ENCODE results near the gene KLK5.
"Not testable (repeated sequence)": the region's sequence is repeated elsewhere in the genome, so short reads cannot be mapped to it uniquely, and the experiment has no call there.

Gene KLK5

GRCh38 chr19:50977626-50978025, 24.8 kb upstream of the KLK5 start:
- no peaks in the 10 kb centered on the region for H3K9me3 Mint-ChIP-seq
- DNase-seq (ENCODE audit: low spot score in 2 of 2) (no peak), ATAC-seq (no peak)
- H3K36me3 Mint-ChIP-seq = no peaks in the 10 kb centered on the region
- no peaks in the 10 kb centered on the region for H3K4me1 Mint-ChIP-seq
- H3K4me3 Mint-ChIP-seq = no peak overlapping the region
- H3K27ac Mint-ChIP-seq = no peak overlapping the region

DNA sequence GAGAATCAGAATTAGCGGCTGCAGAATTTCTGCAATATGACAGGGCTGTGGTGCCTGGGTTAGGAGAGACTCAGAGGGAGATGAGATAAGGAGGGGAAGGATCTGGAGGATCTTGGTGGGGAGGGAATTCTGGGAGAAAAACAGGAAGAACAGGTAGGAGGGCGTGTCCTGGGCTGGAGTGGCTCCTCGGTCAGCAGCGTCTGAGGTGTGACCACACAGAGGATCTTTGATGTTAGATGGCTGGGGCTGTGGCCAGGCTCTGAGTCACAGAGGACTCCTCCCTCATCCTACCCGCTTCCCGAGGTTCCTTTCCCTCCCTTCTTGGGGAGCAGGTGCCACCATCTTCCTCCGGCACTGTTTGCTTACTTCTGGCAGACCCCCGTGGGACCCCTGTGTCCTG, 22.9 kb upstream of the KLK5 start:
- Mint-ChIP-seq H3K9me3 (no peaks in the 10 kb centered on the region), H3K4me1 (no peaks in the 10 kb centered on the region), H3K36me3 (no peaks in the 10 kb centered on the region), H3K4me3 (no peak overlapping the region), H3K27ac (no peak overlapping the region)
- ATAC-seq (no peak), DNase-seq (ENCODE audit: low spot score in 2 of 2) (no peak)

GRCh38 chr19:50974702-50975556, 22.1 kb upstream of the KLK5 start:
- ATAC-seq = no peak
- Mint-ChIP-seq H3K27ac (no peak overlapping the region), H3K36me3 (no peaks in the 10 kb centered on the region), H3K9me3 (no peaks in the 10 kb centered on the region), H3K4me1 (no peaks in the 10 kb centered on the region), H3K4me3 (no peak overlapping the region)
- DNase-seq (ENCODE audit: low spot score in 2 of 2) = no peak

- Mint-ChIP-seq H3K27ac (no peak overlapping the region), H3K9me3 (no peaks in the 10 kb centered on the region), H3K36me3 (no peaks in the 10 kb centered on the region), H3K4me1 (no peaks in the 10 kb centered on the region), H3K4me3 (no peak overlapping the region)
- no peak for ATAC-seq
- no peak for DNase-seq (ENCODE audit: low spot score in 2 of 2)
Measured at GRCh38 chr19:50972795-50973376, 20.0 kb upstream of the KLK5 start.

GRCh38 chr19:50969810-50970209, 17.0 kb upstream of the KLK5 start:
- H3K4me3 Mint-ChIP-seq; H3K4me1 Mint-ChIP-seq; ATAC-seq; H3K9me3 Mint-ChIP-seq; DNase-seq (ENCODE audit: low spot score in 2 of 2); H3K36me3 Mint-ChIP-seq; H3K27ac Mint-ChIP-seq: not testable (repeated sequence)

GRCh38 chr19:50969413-50969760, 16.5 kb upstream of the KLK5 start, which contains the start of gene KLK6:
KLK6 (minus strand) TSS chr19:50969591; CDS start chr19:50968104, 1,487 bp downstream.
- H3K4me1 Mint-ChIP-seq = no peaks in the 10 kb centered on the region
- H3K27ac Mint-ChIP-seq = no peak within 1 kb of the TSS
- DNase-seq (ENCODE audit: low spot score in 2 of 2) = no peak

GRCh38 chr19:50968716-50969412, 16.0 kb upstream of the KLK5 start:
- DNase-seq (ENCODE audit: low spot score in 2 of 2) (no peak), ATAC-seq (no peak)
- no peak overlapping the region for H3K27ac Mint-ChIP-seq
- no peaks in the 10 kb centered on the region for H3K4me1 Mint-ChIP-seq
- H3K9me3 Mint-ChIP-seq = no peaks in the 10 kb centered on the region
- H3K36me3 Mint-ChIP-seq = no peaks in the 10 kb centered on the region
- no peak overlapping the region for H3K4me3 Mint-ChIP-seq

More at GRCh38 chr19:50969413-50969760, 16.5 kb upstream of the KLK5 start, which contains the start of gene KLK6:
- no peaks in the 10 kb centered on the region for H3K36me3 Mint-ChIP-seq
- H3K4me3 Mint-ChIP-seq = no peak within 1 kb of the TSS
- no peak for ATAC-seq
- no peaks in the 10 kb centered on the region for H3K9me3 Mint-ChIP-seq

DNA sequence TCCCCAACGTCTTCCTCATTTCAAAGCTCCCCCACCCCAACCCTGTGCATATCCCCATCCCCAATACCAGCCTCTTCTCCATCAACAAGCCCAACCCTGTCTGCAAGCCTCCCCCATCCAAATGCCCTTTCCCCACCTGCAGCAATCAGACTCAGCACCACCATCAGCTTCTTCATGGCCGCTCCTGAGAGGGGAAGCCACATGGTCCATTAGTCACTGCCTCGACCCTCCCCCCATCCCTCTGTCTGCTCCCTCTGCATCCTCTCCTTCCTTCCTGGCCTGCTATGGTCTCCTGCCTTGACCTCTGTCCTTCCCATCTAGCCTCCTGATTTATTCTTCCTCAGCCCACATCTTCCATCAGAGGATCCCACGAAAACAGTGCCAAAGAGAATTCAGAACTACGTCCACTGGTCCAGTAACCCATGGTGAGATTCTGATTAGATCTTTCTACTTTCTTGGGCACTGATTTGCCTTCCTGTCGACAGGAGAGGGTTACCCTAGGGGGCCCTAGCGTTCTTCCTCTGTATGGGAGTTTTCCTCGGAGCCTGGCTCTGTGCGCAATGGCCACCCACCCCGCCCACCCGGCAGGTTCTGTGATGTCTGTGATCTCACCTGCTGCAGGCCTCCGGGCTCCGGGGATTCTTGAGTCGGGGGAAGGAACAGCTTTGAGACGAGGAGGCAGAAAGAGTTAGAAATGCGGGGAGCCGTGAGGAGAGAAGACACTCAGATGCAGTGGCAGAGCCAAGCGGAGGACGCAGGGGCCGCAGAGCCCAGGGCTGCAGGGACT, 15.3 kb upstream of the KLK5 start:
- H3K36me3 Mint-ChIP-seq = no peaks in the 10 kb centered on the region

DNA sequence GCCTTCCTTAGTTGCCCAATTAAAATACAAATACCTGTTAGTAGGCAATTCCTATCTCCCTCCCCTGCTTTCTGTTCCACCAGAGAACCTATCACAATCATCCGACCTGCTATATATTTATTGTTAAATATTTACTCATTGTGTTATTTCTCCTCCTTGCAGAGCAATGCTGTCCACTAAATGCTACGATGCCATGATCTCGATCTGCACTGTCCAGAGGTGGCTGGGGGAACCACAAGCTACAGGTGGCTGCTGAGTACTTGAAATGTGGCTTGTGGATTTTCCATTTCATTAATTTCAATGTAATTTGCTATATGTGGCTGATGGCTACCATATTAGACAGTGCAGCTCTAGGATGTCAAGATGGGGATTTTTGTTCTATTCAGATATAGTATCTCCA, 11.4 kb upstream of the KLK5 start:
- H3K36me3 Mint-ChIP-seq = no peaks in the 10 kb centered on the region
- no peaks in the 10 kb centered on the region for H3K4me1 Mint-ChIP-seq

More for the DNA sequence above, 15.3 kb upstream of the KLK5 start:
- no peaks in the 10 kb centered on the region for H3K9me3 Mint-ChIP-seq
- H3K4me1 Mint-ChIP-seq = no peaks in the 10 kb centered on the region
- DNase-seq (ENCODE audit: low spot score in 2 of 2) (no peak), ATAC-seq (no peak)
- no peak overlapping the region for H3K4me3 Mint-ChIP-seq
- no peak overlapping the region for H3K27ac Mint-ChIP-seq

DNA sequence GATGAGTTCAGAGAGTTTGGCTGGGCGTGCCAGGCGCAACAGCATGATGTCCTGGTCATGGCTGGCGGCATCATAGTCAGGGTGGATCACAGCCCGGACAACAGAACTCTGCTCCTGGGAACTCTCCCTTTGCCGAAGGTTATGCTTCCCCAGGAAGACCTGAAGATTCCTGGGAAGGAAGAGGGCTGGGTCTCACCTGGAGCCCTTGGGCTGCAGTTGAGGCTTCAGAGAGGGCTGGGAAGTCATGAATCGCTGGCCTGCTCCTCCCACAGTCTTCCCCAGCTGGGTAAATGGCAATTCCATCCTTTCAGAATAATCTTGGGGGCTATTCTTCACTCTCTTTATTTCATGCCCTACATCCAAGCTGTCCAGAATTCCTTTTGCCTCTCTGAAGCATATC, 10.5 kb upstream of the KLK5 start:
- no peak for ATAC-seq
- Mint-ChIP-seq H3K9me3 (peaks cover 20% of the 10 kb centered on the region), H3K36me3 (no peaks in the 10 kb centered on the region), H3K4me3 (no peak overlapping the region), H3K4me1 (no peaks in the 10 kb centered on the region), H3K27ac (no peak overlapping the region)
- no peak for DNase-seq (ENCODE audit: low spot score in 2 of 2)

More for the DNA sequence above, 11.4 kb upstream of the KLK5 start:
- ATAC-seq (no peak), DNase-seq (ENCODE audit: low spot score in 2 of 2) (no peak)
- Mint-ChIP-seq H3K27ac (no peak overlapping the region), H3K4me3 (no peak overlapping the region), H3K9me3 (peaks cover 19% of the 10 kb centered on the region)

- no peaks in the 10 kb centered on the region for H3K4me1 Mint-ChIP-seq
- peaks cover 20% of the 10 kb centered on the region for H3K9me3 Mint-ChIP-seq
- no peaks in the 10 kb centered on the region for H3K36me3 Mint-ChIP-seq
- no peak overlapping the region for H3K4me3 Mint-ChIP-seq
- no peak overlapping the region for H3K27ac Mint-ChIP-seq
- ATAC-seq = no peak
- DNase-seq (ENCODE audit: low spot score in 2 of 2) = no peak
Measured at GRCh38 chr19:50962245-50962644, 9.4 kb upstream of the KLK5 start.

DNA sequence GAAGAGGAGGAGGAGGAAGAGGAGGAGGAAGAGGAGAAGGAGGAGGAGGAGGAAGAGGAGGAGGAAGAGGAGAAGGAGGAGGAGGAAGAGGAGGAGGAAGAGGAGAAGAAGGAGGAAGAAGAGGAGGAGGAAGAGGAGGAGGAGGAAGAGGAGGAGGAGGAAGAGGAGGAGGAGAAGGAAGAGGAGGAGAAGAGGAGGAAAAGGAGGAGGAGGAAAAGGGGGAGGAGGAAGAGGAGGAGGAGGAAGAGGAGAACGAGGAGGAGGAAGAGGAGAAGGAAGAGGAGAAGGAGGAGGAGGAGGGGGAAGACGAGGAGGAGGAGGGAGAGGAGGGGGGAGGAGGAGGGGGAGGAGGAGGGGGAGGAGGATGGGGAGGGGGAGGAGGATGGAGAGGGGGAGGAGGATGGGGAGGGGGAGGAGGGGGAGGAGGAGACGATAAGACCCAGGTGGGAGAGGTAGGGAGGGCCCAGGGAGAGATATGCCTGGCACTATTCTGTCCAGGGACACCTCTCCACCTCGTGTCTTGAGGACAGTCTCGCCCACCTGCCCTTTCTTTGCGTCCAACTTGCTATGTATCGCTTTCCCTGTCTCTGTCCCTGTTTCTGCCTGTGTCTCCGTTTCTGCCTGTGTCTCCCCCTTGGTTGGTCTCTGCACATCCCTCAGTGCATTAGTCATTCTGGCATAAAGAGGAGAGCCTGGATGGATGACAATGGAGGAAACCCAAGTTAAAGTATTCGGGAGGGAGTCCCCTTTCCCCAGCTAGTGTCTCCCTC, 7.1 kb upstream of the KLK5 start:
- Mint-ChIP-seq H3K27ac (no peak overlapping the region), H3K4me3 (no peak overlapping the region), H3K9me3 (peaks cover 20% of the 10 kb centered on the region), H3K36me3 (no peaks in the 10 kb centered on the region), H3K4me1 (no peaks in the 10 kb centered on the region)
- DNase-seq (ENCODE audit: low spot score in 2 of 2) (no peak), ATAC-seq (no peak)

DNA sequence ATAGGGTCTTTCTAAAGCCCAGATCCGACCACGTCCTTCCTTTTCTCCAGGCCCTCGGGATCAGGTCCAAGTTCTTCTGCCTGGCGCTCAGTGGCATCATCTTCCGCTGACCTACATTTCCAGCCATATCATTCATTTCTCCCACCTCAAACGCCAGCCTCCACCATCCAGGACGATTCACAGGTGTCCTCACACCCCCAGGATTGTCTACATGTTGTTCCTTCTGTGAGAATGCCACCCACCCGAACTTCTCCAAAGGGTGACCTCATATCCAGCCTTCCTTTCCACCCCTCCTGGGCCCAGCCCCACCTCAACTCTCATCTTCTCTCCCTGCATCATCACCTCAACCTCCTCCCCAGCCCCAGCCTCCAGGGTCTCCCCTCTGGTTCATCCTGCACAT, 4.7 kb upstream of the KLK5 start:
- Mint-ChIP-seq H3K9me3 (peaks cover 15% of the 10 kb centered on the region), H3K36me3 (no peaks in the 10 kb centered on the region), H3K27ac (no peak overlapping the region), H3K4me3 (no peak overlapping the region), H3K4me1 (no peaks in the 10 kb centered on the region)
- DNase-seq (ENCODE audit: low spot score in 2 of 2) = no peak
- ATAC-seq = no peak

- DNase-seq (ENCODE audit: low spot score in 2 of 2) (no peak), ATAC-seq (no peak)
- Mint-ChIP-seq H3K9me3 (no peaks in the 10 kb centered on the region), H3K36me3 (no peaks in the 10 kb centered on the region), H3K4me3 (no peak overlapping the region), H3K4me1 (no peaks in the 10 kb centered on the region), H3K27ac (no peak overlapping the region)
Measured at GRCh38 chr19:50949861-50950260, 3.0 kb downstream of the KLK5 start.

Data from stimulated activated effector memory CD8-positive, alpha-beta T cell treated with anti-CD3 and anti-CD28 coated beads, Interleukin-12 subunit alpha, Interleukin-12 subunit beta, amount 100 ng/mL, for 72 hours (primary cell).